ENCODE results near the gene LPCAT3. TPM values are rescaled to one million over a fixed set of nuclear protein-coding genes. Genes with fewer than 3 reads are reported as not detected.

LPCAT3 gene
- total and polyA plus RNA-seq, 2 of the 4 experiments (the other 2 are of a cell fraction), result 7.0 to 18.6 TPM

DNA sequence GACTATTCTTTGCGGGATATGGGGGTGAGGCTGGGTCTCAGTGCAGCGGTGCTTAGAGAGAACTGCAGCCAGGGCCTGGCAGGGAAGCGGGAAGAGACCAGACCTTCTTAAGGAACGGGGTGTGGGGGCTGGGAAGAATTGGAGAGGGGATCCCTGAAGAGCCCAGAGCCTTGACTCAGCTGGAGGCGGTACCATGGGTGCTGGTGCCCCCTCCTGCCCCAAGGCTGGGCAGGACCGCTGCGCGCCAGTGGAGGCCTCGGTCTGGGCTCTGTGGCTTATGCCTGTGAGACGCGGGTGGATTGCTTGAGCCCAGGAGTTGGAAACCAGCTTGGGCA lies 76.0 kb downstream of the LPCAT3 start:
- ChIA-PET POLR2A (ENCODE audit: unreplicated experiment) (interaction anchor here (2.7 kb wide), 1 partner anchor 17 kb away, joined by 11 read pairs; no protein-coding TSS in a partner anchor), CTCF (no interaction called here)
- Histone ChIP-seq H2BK5ac (ENCODE audit: low read depth, low read length, poor library complexity, severe bottlenecking) (no peak overlapping the region), H2BK20ac (ENCODE audit: low read depth, low read length) (no peak overlapping the region), H4K5ac (ENCODE audit: low read depth, low read length) (no peak overlapping the region), H4K91ac (ENCODE audit: insufficient read depth, low read depth, low read length) (no peak overlapping the region), H3K56ac (ENCODE audit: extremely low read depth, insufficient read depth, low read length) (no peak overlapping the region), H3K9me3 (ENCODE audit: control insufficient read depth, insufficient read depth, low read length) (no peaks in the 10 kb centered on the region), H3K14ac (replicated peaks; ENCODE audit: low read depth, low read length) (no peak overlapping the region), H3K27ac (ENCODE audit: insufficient read depth, low read length) (no peak overlapping the region), H2AK9ac (replicated peaks; ENCODE audit: low read depth, low read length, poor library complexity) (peak overlapping the region; percentile 71), H3K4ac (ENCODE audit: low read depth, low read length) (no peak overlapping the region), H3K23ac (ENCODE audit: low read depth, low read length) (no peak overlapping the region), H3K9me1 (ENCODE audit: insufficient read depth, low read length) (0 out of 2 replicates have a peak, but pooled peaks cover 2% of the 10 kb centered on the region), H2BK15ac (ENCODE audit: low read depth, low read length) (no peak overlapping the region), H3K9ac (ENCODE audit: low read depth, low read length) (no peak overlapping the region), H4K20me1 (ENCODE audit: insufficient read depth, low read length) (no peaks in the 10 kb centered on the region; the same call in 1 of the 2 replicates), H3K79me1 (ENCODE audit: low read depth in 1 of 2, low read length in 2 of 2) (peaks cover 17 to 46% of the 10 kb centered on the region in 2 experiments), H2BK120ac (ENCODE audit: low read depth, low read length) (no peak overlapping the region), H3K36me3 (ENCODE audit: control insufficient read depth, insufficient read depth, low read length) (peaks cover 36% of the 10 kb centered on the region), H2AK5ac (ENCODE audit: low read depth, low read length) (no peak overlapping the region; the same call in 1 of the 2 replicates), H2AFZ (replicated peaks; ENCODE audit: low read length, poor library complexity) (no peak overlapping the region), H3K27me3 (ENCODE audit: control insufficient read depth, insufficient read depth, low read length) (no peaks in the 10 kb centered on the region), H3K4me1 (ENCODE audit: control insufficient read depth, insufficient read depth, low read length) (peaks cover 5% of the 10 kb centered on the region; the same call in 1 of the 2 replicates), H3K4me3 (ENCODE audit: insufficient read depth, low read depth, low read length) (no peak overlapping the region), H3K18ac (ENCODE audit: low read depth, low read length) (no peak overlapping the region), H4K8ac (ENCODE audit: low read depth in 2 of 2, low read length in 2 of 2) (no peak overlapping the region), H3K4me2 (ENCODE audit: low read depth, low read length) (no peak overlapping the region)
- no TSS peak for BruUV-seq (replicated peaks)
- 100% methylated on average over 5 of the region's 11 CpGs; no CpG with 5 or more reads in 1 of the 2 experiments for WGBS, 2 experiments (ENCODE audit: extremely low coverage in 2 of 2, insufficient read length in 1 of 2)
- in situ Hi-C loops (cut with MboI; ENCODE audit: low sequenced_read_pairs), result loop anchor here (10.0 kb wide), 1 partner anchor 173 kb away; no protein-coding TSS in a partner anchor
- dilution Hi-C loops (cut with HindIII; ENCODE audit: low sequenced_read_pairs, unreplicated experiment), result no loop called here
- TF ChIP-seq MAFK (IDR thresholded peaks at IDR 0.05; ENCODE audit: low read depth, low read length) (no peak), FOS (IDR thresholded peaks at IDR 0.05; ENCODE audit: low read depth, low read length) (no peak), CEBPB (IDR thresholded peaks at IDR 0.05; ENCODE audit: low read depth, low read length) (no peak)
- TF ChIP-seq, protein P1, sequence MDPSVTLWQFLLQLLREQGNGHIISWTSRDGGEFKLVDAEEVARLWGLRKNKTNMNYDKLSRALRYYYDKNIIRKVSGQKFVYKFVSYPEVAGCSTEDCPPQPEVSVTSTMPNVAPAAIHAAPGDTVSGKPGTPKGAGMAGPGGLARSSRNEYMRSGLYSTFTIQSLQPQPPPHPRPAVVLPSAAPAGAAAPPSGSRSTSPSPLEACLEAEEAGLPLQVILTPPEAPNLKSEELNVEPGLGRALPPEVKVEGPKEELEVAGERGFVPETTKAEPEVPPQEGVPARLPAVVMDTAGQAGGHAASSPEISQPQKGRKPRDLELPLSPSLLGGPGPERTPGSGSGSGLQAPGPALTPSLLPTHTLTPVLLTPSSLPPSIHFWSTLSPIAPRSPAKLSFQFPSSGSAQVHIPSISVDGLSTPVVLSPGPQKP (IDR thresholded peaks at IDR 0.05; ENCODE audit: borderline replicate concordance, low read depth, low read length), result no peak
- intact Hi-C loops (cut with micrococcal nuclease), result loop anchor here (2.0 kb wide), 1 partner anchor 73 kb away; no protein-coding TSS in a partner anchor
- DNase-seq (no peak), ATAC-seq (ENCODE audit: low read depth) (no peak)

Data from IMR-90 (cell line).